NCI-H524 (cell line): ENCODE measurements around the gene RAG1.

Experiments
- DNase-seq, 2 experiments: peaks; one replicate each; lab custom pipeline; 2025; lab: John Stamatoyannopoulos, UW

The RAG1 gene

DNA sequence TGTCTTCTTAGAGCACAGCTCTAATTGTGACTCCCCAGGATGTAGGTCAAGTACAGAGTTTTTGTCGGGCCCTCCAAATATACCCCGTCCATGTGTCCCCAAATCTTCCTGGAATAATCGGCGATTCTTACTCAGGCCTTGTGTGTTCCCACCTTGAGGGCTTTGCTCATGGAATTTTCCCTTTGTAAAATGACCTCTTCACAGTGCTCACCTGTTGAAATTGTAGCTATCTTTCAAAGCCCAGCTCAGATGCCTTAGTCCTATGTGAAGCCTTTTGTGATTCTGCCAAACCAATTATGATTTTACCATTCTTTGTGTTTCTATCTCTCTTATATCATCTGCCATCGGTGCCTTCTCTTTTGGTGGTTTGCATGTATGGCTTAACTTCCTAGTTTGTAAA lies 60.3 kb downstream of the RAG1 start:
- DNase-seq, result no peak

DNA sequence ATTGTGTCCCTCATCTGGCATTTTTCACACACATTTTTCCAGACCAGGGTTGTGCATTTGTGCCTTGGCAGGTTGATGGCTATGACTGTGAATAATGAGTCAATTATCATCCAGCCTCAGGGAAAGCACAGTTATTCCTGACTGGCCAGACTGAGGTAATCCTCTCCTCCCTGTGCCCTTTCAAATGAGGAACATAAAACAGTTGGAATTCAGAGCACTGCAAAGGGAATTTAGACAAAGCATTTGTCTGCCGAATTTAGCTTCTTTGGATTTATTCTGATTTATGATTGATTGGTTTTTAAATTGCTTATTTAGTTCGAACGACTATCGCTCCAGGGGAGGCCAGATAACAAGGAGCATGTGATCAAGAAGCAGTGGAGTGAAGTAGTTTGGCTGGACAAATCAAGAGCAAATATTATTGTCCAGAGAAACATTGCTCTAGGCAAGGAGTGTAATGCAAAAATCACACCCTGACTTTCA lies 61.0 kb downstream of the RAG1 start:
- no peak for DNase-seq
